ENCODE results near the gene HOXB1. TPM values are rescaled to one million over a fixed set of nuclear protein-coding genes. Genes with fewer than 3 reads are reported as not detected.

HOXB1 gene
- total RNA-seq, 2 donors from 2014 or later, result not detected

- Histone ChIP-seq H3K36me3 (no peaks in the 10 kb centered on the region), H3K9me3 (no peaks in the 10 kb centered on the region), H3K4me1 (no peaks in the 10 kb centered on the region), H3K27me3 (no peaks in the 10 kb centered on the region), H3K4me3 (no peak overlapping the region), H3K27ac (no peak overlapping the region), H3K9ac (ENCODE audit: low read depth in 2 of 2, low read length in 2 of 2) (no peak overlapping the region)
- intact Hi-C loops (cut with DNase I), result no loop called here
- TF ChIP-seq, protein P1, sequence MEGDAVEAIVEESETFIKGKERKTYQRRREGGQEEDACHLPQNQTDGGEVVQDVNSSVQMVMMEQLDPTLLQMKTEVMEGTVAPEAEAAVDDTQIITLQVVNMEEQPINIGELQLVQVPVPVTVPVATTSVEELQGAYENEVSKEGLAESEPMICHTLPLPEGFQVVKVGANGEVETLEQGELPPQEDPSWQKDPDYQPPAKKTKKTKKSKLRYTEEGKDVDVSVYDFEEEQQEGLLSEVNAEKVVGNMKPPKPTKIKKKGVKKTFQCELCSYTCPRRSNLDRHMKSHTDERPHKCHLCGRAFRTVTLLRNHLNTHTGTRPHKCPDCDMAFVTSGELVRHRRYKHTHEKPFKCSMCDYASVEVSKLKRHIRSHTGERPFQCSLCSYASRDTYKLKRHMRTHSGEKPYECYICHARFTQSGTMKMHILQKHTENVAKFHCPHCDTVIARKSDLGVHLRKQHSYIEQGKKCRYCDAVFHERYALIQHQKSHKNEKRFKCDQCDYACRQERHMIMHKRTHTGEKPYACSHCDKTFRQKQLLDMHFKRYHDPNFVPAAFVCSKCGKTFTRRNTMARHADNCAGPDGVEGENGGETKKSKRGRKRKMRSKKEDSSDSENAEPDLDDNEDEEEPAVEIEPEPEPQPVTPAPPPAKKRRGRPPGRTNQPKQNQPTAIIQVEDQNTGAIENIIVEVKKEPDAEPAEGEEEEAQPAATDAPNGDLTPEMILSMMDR (IDR thresholded peaks at IDR 0.05), result no peak
- DNase-seq, result no peak
These were observed 24.6 kb downstream of the HOXB1 start for GRCh38 chr17:48506246-48506645.

GRCh38 chr17:48505788-48506187 is 25.0 kb downstream of the HOXB1 start:
- Histone ChIP-seq H3K27me3 (no peaks in the 10 kb centered on the region), H3K36me3 (no peaks in the 10 kb centered on the region), H3K4me3 (no peak overlapping the region), H3K4me1 (no peaks in the 10 kb centered on the region), H3K9ac (ENCODE audit: low read depth in 2 of 2, low read length in 2 of 2) (no peak overlapping the region), H3K27ac (no peak overlapping the region), H3K9me3 (no peaks in the 10 kb centered on the region)
- TF ChIP-seq, protein P1 (IDR thresholded peaks at IDR 0.05), result no peak
- DNase-seq, result no peak
- intact Hi-C loops (cut with DNase I), result no loop called here

- no peaks in the 10 kb centered on the region for H3K4me1 ChIP-seq
- DNase-seq, result no peak
- H3K36me3 ChIP-seq, result no peaks in the 10 kb centered on the region
- H3K27me3 ChIP-seq, result no peaks in the 10 kb centered on the region
- TF ChIP-seq, protein P1 (IDR thresholded peaks at IDR 0.05), result no peak
- no peaks in the 10 kb centered on the region for H3K9me3 ChIP-seq
- no peak overlapping the region for H3K27ac ChIP-seq
- H3K9ac ChIP-seq (ENCODE audit: low read depth in 2 of 2, low read length in 2 of 2), result no peak overlapping the region
- intact Hi-C loops (cut with DNase I), result no loop called here
- no peak overlapping the region for H3K4me3 ChIP-seq
These were observed 25.9 kb downstream of the HOXB1 start for GRCh38 chr17:48504953-48505352.

DNA sequence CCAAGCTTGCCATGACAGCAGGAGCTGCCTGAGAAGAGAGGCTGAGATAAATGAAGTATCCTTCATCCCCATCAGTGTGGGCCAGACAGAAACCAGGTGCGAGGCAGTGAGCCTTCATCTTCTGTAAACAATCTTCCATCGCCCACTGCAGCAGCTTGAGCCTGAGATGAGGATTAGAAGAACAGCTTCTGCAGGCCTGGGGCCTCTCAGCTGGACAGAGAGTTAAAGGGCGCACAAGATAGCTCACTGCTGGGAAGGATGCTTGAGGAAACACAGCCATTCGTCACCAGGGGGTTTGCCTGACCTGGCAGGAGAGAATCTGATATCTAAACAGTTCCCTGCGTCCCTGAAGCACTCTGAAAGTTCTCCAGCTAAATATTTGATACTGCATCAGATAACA is 27.1 kb downstream of the HOXB1 start:
- H3K27ac ChIP-seq, result no peak overlapping the region
- intact Hi-C loops (cut with DNase I), result no loop called here

GRCh38 chr17:48502901-48503300 is 27.9 kb downstream of the HOXB1 start:
- H3K27ac ChIP-seq, result no peak overlapping the region
- no peaks in the 10 kb centered on the region for H3K9me3 ChIP-seq
- TF ChIP-seq, protein P1 (IDR thresholded peaks at IDR 0.05), result no peak
- intact Hi-C loops (cut with DNase I), result no loop called here
- no peak for DNase-seq
- H3K4me3 ChIP-seq, result no peak overlapping the region
- H3K9ac ChIP-seq (ENCODE audit: low read depth in 2 of 2, low read length in 2 of 2), result no peak overlapping the region
- no peaks in the 10 kb centered on the region for H3K36me3 ChIP-seq
- no peaks in the 10 kb centered on the region for H3K4me1 ChIP-seq
- no peaks in the 10 kb centered on the region for H3K27me3 ChIP-seq

More for the DNA sequence above, 27.1 kb downstream of the HOXB1 start:
- Histone ChIP-seq H3K4me3 (no peak overlapping the region), H3K9ac (ENCODE audit: low read depth in 2 of 2, low read length in 2 of 2) (no peak overlapping the region), H3K36me3 (no peaks in the 10 kb centered on the region), H3K4me1 (no peaks in the 10 kb centered on the region), H3K27me3 (no peaks in the 10 kb centered on the region), H3K9me3 (no peaks in the 10 kb centered on the region)
- TF ChIP-seq, protein P1 (IDR thresholded peaks at IDR 0.05), result no peak
- no peak for DNase-seq

DNA sequence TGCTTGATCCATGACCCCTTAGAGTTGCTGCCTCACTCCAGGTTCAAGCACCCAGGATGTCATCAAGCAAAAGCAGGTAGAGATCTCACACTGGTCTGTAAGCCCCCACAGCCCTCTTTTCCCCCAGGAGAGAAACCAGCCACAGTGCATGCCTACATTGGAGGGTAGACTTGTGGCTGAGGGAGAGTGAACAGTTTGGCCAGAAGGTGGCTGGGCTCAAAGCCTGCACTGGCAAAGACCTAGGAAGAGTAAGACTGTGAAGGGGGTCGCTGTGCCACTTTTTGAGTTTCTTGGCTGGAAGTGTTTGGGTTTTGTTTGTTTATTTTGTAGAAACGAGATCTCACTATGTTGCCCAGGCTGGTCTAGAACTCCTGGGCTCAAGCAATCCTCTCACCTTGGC is 28.5 kb downstream of the HOXB1 start:
- Histone ChIP-seq H3K4me3 (no peak overlapping the region), H3K27ac (no peak overlapping the region), H3K9ac (ENCODE audit: low read depth in 2 of 2, low read length in 2 of 2) (no peak overlapping the region), H3K9me3 (no peaks in the 10 kb centered on the region), H3K4me1 (no peaks in the 10 kb centered on the region), H3K27me3 (no peaks in the 10 kb centered on the region), H3K36me3 (no peaks in the 10 kb centered on the region)
- no peak for DNase-seq
- intact Hi-C loops (cut with DNase I), result no loop called here
- TF ChIP-seq, protein P1 (IDR thresholded peaks at IDR 0.05), result no peak

All from colonic mucosa (tissue), 4 donors.